Measurements from ENCODE around the gene SMG9. TPM values are rescaled to one million over a fixed set of nuclear protein-coding genes. Genes with fewer than 3 reads are reported as not detected.

The SMG9 gene
- total and polyA plus RNA-seq, 4 donors, result 5.4 to 8.9 (median 5.8) TPM

- H3K27me3 ChIP-seq (ENCODE audit: control insufficient read depth in 4 of 4, insufficient read depth in 4 of 4, low read length in 3 of 4), result no peaks in the 10 kb centered on the region
- peaks cover 2 to 51% (median 17%) of the 10 kb centered on the region in 4 donors for H3K36me3 ChIP-seq (ENCODE audit: control insufficient read depth in 4 of 4, insufficient read depth in 3 of 4, low read depth in 1 of 4, low read length in 3 of 4)
- H3K9ac ChIP-seq (ENCODE audit: low read depth in 1 of 2, low read length in 2 of 2), result no peak overlapping the region
- no peaks in the 10 kb centered on the region for H3K9me3 ChIP-seq (ENCODE audit: control insufficient read depth in 4 of 4, low read length in 3 of 4)
- no peak for DNase-seq (ENCODE audit: low spot score)
- 84% methylated on average over 4 of the region's 4 CpGs for WGBS
- H3K4me1 ChIP-seq (ENCODE audit: control insufficient read depth in 4 of 4, insufficient read depth in 4 of 4, low read length in 3 of 4), result peaks cover under 1 to 8% (median 5%) of the 10 kb centered on the region in 4 donors
- no peak overlapping the region for H3K27ac ChIP-seq (ENCODE audit: low read depth in 1 of 2, low read length in 2 of 2)
- TF ChIP-seq TAF1 (conservative IDR thresholded peaks at IDR 0.05) (no peak), GABPA (IDR thresholded peaks at IDR 0.05 in 1 of 2, conservative IDR thresholded peaks at IDR 0.05 in 1 of 2) (no peak)
- TF ChIP-seq, protein P1, sequence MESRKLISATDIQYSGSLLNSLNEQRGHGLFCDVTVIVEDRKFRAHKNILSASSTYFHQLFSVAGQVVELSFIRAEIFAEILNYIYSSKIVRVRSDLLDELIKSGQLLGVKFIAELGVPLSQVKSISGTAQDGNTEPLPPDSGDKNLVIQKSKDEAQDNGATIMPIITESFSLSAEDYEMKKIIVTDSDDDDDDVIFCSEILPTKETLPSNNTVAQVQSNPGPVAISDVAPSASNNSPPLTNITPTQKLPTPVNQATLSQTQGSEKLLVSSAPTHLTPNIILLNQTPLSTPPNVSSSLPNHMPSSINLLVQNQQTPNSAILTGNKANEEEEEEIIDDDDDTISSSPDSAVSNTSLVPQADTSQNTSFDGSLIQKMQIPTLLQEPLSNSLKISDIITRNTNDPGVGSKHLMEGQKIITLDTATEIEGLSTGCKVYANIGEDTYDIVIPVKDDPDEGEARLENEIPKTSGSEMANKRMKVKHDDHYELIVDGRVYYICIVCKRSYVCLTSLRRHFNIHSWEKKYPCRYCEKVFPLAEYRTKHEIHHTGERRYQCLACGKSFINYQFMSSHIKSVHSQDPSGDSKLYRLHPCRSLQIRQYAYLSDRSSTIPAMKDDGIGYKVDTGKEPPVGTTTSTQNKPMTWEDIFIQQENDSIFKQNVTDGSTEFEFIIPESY (IDR thresholded peaks at IDR 0.05), result no peak
- H3K4me3 ChIP-seq (ENCODE audit: low read depth in 1 of 3, low read length in 3 of 3), result no peak overlapping the region
Observed at GRCh38 chr19:43748685-43749084, 6.1 kb downstream of the SMG9 start.

DNA sequence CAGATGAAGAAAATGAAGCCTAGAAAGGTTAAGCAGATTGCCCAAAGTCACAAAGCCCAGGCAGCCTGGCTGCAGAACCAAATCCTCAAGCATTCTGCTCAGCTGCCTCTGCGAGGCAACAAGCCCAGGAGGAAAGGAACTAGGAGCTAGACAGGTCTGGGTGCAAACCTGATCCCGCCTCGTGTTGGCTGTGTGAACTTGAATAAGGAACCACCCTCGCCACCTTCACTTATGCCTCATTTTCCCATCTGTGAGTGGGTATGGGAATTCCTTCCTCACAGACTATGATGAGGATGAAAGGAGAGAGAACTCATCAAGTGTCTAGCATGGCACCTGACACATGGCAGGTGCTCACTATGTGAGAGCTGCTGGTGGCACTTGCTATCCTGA, 6.6 kb downstream of the SMG9 start:
- no peak for DNase-seq (ENCODE audit: low spot score)
- 93% methylated on average over 4 of the region's 4 CpGs for WGBS

GRCh38 chr19:43747557-43748204, 7.1 kb downstream of the SMG9 start:
- no peak for DNase-seq (ENCODE audit: low spot score)
- Histone ChIP-seq H3K9me3 (ENCODE audit: control insufficient read depth in 4 of 4, low read length in 3 of 4) (no peaks in the 10 kb centered on the region), H3K4me3 (ENCODE audit: low read depth in 1 of 3, low read length in 3 of 3) (no peak overlapping the region), H3K27ac (ENCODE audit: low read depth in 1 of 2, low read length in 2 of 2) (no peak overlapping the region), H3K4me1 (ENCODE audit: control insufficient read depth in 4 of 4, insufficient read depth in 4 of 4, low read length in 3 of 4) (no peaks in the 10 kb centered on the region), H3K27me3 (ENCODE audit: control insufficient read depth in 4 of 4, insufficient read depth in 4 of 4, low read length in 3 of 4) (no peaks in the 10 kb centered on the region), H3K36me3 (ENCODE audit: control insufficient read depth in 4 of 4, insufficient read depth in 3 of 4, low read depth in 1 of 4, low read length in 3 of 4) (peaks cover 2 to 58% (median 21%) of the 10 kb centered on the region in 4 donors), H3K9ac (ENCODE audit: low read depth in 1 of 2, low read length in 2 of 2) (no peak overlapping the region)
- TF ChIP-seq SP1 (IDR thresholded peaks at IDR 0.05), result no peak
- TF ChIP-seq YY1 (IDR thresholded peaks at IDR 0.05), result no peak
- no peak for TF ChIP-seq FOXA2 (IDR thresholded peaks at IDR 0.05)
- TF ChIP-seq RXRA (IDR thresholded peaks at IDR 0.05), result no peak
- TF ChIP-seq, protein P2, sequence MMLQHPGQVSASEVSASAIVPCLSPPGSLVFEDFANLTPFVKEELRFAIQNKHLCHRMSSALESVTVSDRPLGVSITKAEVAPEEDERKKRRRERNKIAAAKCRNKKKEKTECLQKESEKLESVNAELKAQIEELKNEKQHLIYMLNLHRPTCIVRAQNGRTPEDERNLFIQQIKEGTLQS (IDR thresholded peaks at IDR 0.05), result no peak
- no peak for TF ChIP-seq RAD21 (IDR thresholded peaks at IDR 0.05)
- no peak for TF ChIP-seq MAX (IDR thresholded peaks at IDR 0.05)
- TF ChIP-seq NR2F2 (IDR thresholded peaks at IDR 0.05), result no peak
- 90% methylated on average over 16 of the region's 16 CpGs for WGBS

More for the DNA sequence above, 6.6 kb downstream of the SMG9 start:
- H3K9me3 ChIP-seq (ENCODE audit: control insufficient read depth in 4 of 4, low read length in 3 of 4), result no peaks in the 10 kb centered on the region
- peaks cover 0 to 4% (median 1%) of the 10 kb centered on the region in 4 donors for H3K4me1 ChIP-seq (ENCODE audit: control insufficient read depth in 4 of 4, insufficient read depth in 4 of 4, low read length in 3 of 4)
- peaks cover 2 to 55% (median 20%) of the 10 kb centered on the region in 4 donors for H3K36me3 ChIP-seq (ENCODE audit: control insufficient read depth in 4 of 4, insufficient read depth in 3 of 4, low read depth in 1 of 4, low read length in 3 of 4)
- no peaks in the 10 kb centered on the region for H3K27me3 ChIP-seq (ENCODE audit: control insufficient read depth in 4 of 4, insufficient read depth in 4 of 4, low read length in 3 of 4)
- no peak overlapping the region for H3K27ac ChIP-seq (ENCODE audit: low read depth in 1 of 2, low read length in 2 of 2)
- H3K4me3 ChIP-seq (ENCODE audit: low read depth in 1 of 3, low read length in 3 of 3), result no peak overlapping the region
- H3K9ac ChIP-seq (ENCODE audit: low read depth in 1 of 2, low read length in 2 of 2), result no peak overlapping the region
- no peak for TF ChIP-seq GABPA (IDR thresholded peaks at IDR 0.05 in 1 of 2, conservative IDR thresholded peaks at IDR 0.05 in 1 of 2)
- TF ChIP-seq YY1 (IDR thresholded peaks at IDR 0.05), result no peak
- no peak for TF ChIP-seq TAF1 (conservative IDR thresholded peaks at IDR 0.05)
- TF ChIP-seq, protein P3, sequence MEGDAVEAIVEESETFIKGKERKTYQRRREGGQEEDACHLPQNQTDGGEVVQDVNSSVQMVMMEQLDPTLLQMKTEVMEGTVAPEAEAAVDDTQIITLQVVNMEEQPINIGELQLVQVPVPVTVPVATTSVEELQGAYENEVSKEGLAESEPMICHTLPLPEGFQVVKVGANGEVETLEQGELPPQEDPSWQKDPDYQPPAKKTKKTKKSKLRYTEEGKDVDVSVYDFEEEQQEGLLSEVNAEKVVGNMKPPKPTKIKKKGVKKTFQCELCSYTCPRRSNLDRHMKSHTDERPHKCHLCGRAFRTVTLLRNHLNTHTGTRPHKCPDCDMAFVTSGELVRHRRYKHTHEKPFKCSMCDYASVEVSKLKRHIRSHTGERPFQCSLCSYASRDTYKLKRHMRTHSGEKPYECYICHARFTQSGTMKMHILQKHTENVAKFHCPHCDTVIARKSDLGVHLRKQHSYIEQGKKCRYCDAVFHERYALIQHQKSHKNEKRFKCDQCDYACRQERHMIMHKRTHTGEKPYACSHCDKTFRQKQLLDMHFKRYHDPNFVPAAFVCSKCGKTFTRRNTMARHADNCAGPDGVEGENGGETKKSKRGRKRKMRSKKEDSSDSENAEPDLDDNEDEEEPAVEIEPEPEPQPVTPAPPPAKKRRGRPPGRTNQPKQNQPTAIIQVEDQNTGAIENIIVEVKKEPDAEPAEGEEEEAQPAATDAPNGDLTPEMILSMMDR (IDR thresholded peaks at IDR 0.05; ENCODE audit: low read depth, low read length, missing input control), result no peak
